K562 (cell line): ENCODE data around the gene LAMC1. TPM values are rescaled to one million over a fixed set of nuclear protein-coding genes. Genes with fewer than 3 reads are reported as not detected.

Experiments used
- ATAC-seq: fragments of 200-7000 bp; cut with Tn5 transposase; 3 replicates; pipeline ENCODE4 v1.9.1; 2020; ENCODE audit warnings: moderate library complexity
- BruUV-seq: library from RNA; stranded (reverse); fragments of 400-500 nt; replicated peaks from 2 replicates; lab custom pipeline; 2021; lab: Mats Ljungman, UMichigan
- CTCF ChIA-PET: fragments of 300-600 bp; formaldehyde crosslinking; extraction: SDS; loops from one replicate; lab custom pipeline; 2021; ENCODE audit warnings: low intra/inter-chr PET ratio; lab: Yijun Ruan, JAX
- POLR2A ChIA-PET: fragments of 300-600, 350-650 bp; sonication (Branson Sonifier 250); formaldehyde crosslinking; extraction: SDS; loops from one replicate; lab custom pipeline; 2021; ENCODE audit warnings: antibody characterized with exemption, inconsistent platforms; lab: Yijun Ruan, JAX
- DNase-seq, 4 experiments: peaks; one replicate each; pipeline versions ENCODE4 v3.0.0 to v3.0.0-alpha.2; 2011 to 2018; ENCODE audit warnings: low spot score in 3 of 4, mixed read lengths in 3 of 4; ENCODE audit errors: extremely low read depth in 1 of 4
- FAIRE-seq: peaks from 2 replicates; lab custom pipeline; 2011; peaks lifted over from hg19 to GRCh38; lab: Jason Lieb, UNC
- H2AFZ ChIP-seq: 2 replicates; pipeline ENCODE4 v1.6.0; 2011; ENCODE audit warnings: low read depth, low read length, control low read depth, inconsistent platforms
- H3K27ac ChIP-seq: fragments of 200-600 bp; 3 replicates; pipeline ENCODE4 v1.8.0; 2011; ENCODE audit warnings: low read depth, mild to moderate bottlenecking, control low read depth, inconsistent platforms, low read length, moderate library complexity, mixed read lengths; ENCODE audit errors: extremely low read depth
- H3K27me3 ChIP-seq, 2 experiments: fragments of 300-600 bp in 1 of 2; 2 replicates in 1 of 2; 3 replicates in 1 of 2; pipeline versions ENCODE4 v1.6.0 to v1.8.0; 2011; ENCODE audit warnings: inconsistent platforms in 2 of 2, low read length in 2 of 2, mild to moderate bottlenecking in 1 of 2, mixed read lengths in 1 of 2, moderate library complexity in 1 of 2; ENCODE audit not compliant: control insufficient read depth in 2 of 2, insufficient read depth in 2 of 2
- H3K36me3 ChIP-seq: fragments of 300-600 bp; 3 replicates; pipeline ENCODE4 v1.8.0; 2011; ENCODE audit warnings: mild to moderate bottlenecking, low read length, inconsistent platforms; ENCODE audit not compliant: control insufficient read depth, insufficient read depth
- H3K4me1 ChIP-seq, 2 experiments: fragments of 200-600 bp in 1 of 2; replicated peaks in 1 of 2; 2 replicates in 1 of 2; 3 replicates in 1 of 2; pipeline versions ENCODE4 v1.5.1 to v1.8.0; 2011; ENCODE audit warnings: inconsistent platforms in 2 of 2, low read length in 2 of 2, mild to moderate bottlenecking in 1 of 2, mixed read lengths in 1 of 2, moderate library complexity in 1 of 2; ENCODE audit not compliant: control insufficient read depth in 2 of 2, insufficient read depth in 2 of 2
- H3K4me2 ChIP-seq: 2 replicates; pipeline ENCODE4 v1.6.1; 2011; ENCODE audit warnings: low read length, control low read depth, inconsistent platforms, mixed read lengths; ENCODE audit not compliant: insufficient read depth
- H3K4me3 ChIP-seq: fragments of 200-600 bp; sonication (generic), shearing (Covaris generic); 2 replicates; pipeline ENCODE4 v1.5.1; 2016; ENCODE audit warnings: control low read depth, inconsistent platforms
- H3K79me2 ChIP-seq: fragments of 200-600 bp; 3 replicates; pipeline ENCODE4 v1.8.0; 2011; ENCODE audit warnings: low read length, inconsistent platforms; ENCODE audit not compliant: control insufficient read depth, insufficient read depth
- H3K9ac ChIP-seq, 2 experiments: 2 replicates each; pipeline versions ENCODE4 v1.6.0 to v1.6.1; 2011; ENCODE audit warnings: low read depth in 2 of 2, low read length in 2 of 2, control low read depth in 1 of 2, inconsistent platforms in 1 of 2, mild to moderate bottlenecking in 1 of 2, mixed read lengths in 1 of 2; ENCODE audit not compliant: insufficient read depth in 1 of 2
- H3K9me1 ChIP-seq: one replicate; pipeline ENCODE4 v1.6.0; 2011; ENCODE audit warnings: inconsistent platforms, mild to moderate bottlenecking, low read length, moderate library complexity; ENCODE audit not compliant: control insufficient read depth, insufficient read depth
- H3K9me3 ChIP-seq: replicated peaks from 2 replicates; pipeline ENCODE4 v1.5.1; 2011; ENCODE audit warnings: low read depth, low read length, inconsistent platforms; ENCODE audit not compliant: control insufficient read depth, insufficient read depth
- H4K20me1 ChIP-seq: replicated peaks from 2 replicates; pipeline ENCODE4 v1.6.1; 2011; ENCODE audit warnings: low read length, inconsistent platforms, mixed read lengths; ENCODE audit not compliant: control insufficient read depth, insufficient read depth
- CCNT2 ChIP-seq: IDR thresholded peaks from 2 replicates; pipeline ENCODE4 v1.6.1; 2011; ENCODE audit warnings: borderline replicate concordance, low read depth, mild to moderate bottlenecking, moderate library complexity, mixed read lengths, low read length; ENCODE audit not compliant: insufficient read length; ENCODE audit errors: extremely low read depth
- E2F6 ChIP-seq, 2 experiments: IDR thresholded peaks; 2 replicates each; pipeline ENCODE4 v1.6.1; 2011; ENCODE audit warnings: borderline replicate concordance in 1 of 2, control low read depth in 1 of 2, low read depth in 1 of 2, low read length in 1 of 2, mild to moderate bottlenecking in 1 of 2, mixed read lengths in 1 of 2, moderate library complexity in 1 of 2; ENCODE audit not compliant: insufficient read depth in 1 of 2, insufficient read length in 1 of 2, poor library complexity in 1 of 2, severe bottlenecking in 1 of 2; ENCODE audit errors: extremely low read depth in 1 of 2
- KDM4B ChIP-seq, 2 experiments: fragments of 450-650 bp in 1 of 2; sonication (generic) in 1 of 2; IDR thresholded peaks; 2 replicates each; pipeline ENCODE4 v1.6.1; 2016 to 2017; ENCODE audit warnings: borderline replicate concordance in 2 of 2, antibody characterized with exemption in 1 of 2, low read depth in 1 of 2, mild to moderate bottlenecking in 1 of 2
- KLF1 ChIP-seq: fragments of 450-650 bp; IDR thresholded peaks from 2 replicates; pipeline ENCODE4 v1.6.1; 2016; ENCODE audit warnings: missing genetic modification characterization, missing compliant biosample characterization
- NFE2 ChIP-seq: IDR thresholded peaks from 2 replicates; pipeline ENCODE4 v1.6.1; 2014; ENCODE audit warnings: antibody characterized with exemption, low read depth
- RUNX1 ChIP-seq: sonication (generic); IDR thresholded peaks from 2 replicates; pipeline ENCODE4 v1.6.1; 2016; ENCODE audit warnings: antibody characterized with exemption, low read depth
- TFAP4 ChIP-seq: sonication (generic); formaldehyde crosslinking; IDR thresholded peaks from 2 replicates; pipeline ENCODE4 v1.8.0; 2022; ENCODE audit warnings: missing genetic modification reagents, mild to moderate bottlenecking, moderate library complexity, borderline replicate concordance
- ZNF282 ChIP-seq: sonication (generic); formaldehyde crosslinking; IDR thresholded peaks from 2 replicates; pipeline ENCODE4 v1.8.1; 2023; ENCODE audit warnings: missing genetic modification reagents
- ZNF592 ChIP-seq: fragments of 450-650 bp; IDR thresholded peaks from 2 replicates; pipeline ENCODE4 v1.6.1; 2017; ENCODE audit warnings: antibody characterized with exemption, mild to moderate bottlenecking
- ZNF696 ChIP-seq: fragments of 250-450 bp; sonication (Bioruptor Pico); conservative IDR thresholded peaks from 2 replicates; pipeline ENCODE4 v1.4.0; 2020; ENCODE audit warnings: mild to moderate bottlenecking, moderate library complexity
- WGBS: fragments of 100-300 bp; shearing (Covaris generic); methylation state at CpG from one replicate; pipeline ENCODE4 v1.1.6; 2016; ENCODE audit warnings: low coverage, mixed read lengths; ENCODE audit not compliant: insufficient coverage; ENCODE audit errors: missing lambda C conversion rate; 5-methylcytosine and 5-hydroxymethylcytosine counted together
- in situ Hi-C: fragments of 300-500 bp; cut with MboI; formaldehyde crosslinking; loops from 4 replicates; pipeline ENCODE4 v1.15.0; 2018; ENCODE audit warnings: inconsistent platforms, mixed read lengths
- intact Hi-C: fragments of 100-400 bp; cut with micrococcal nuclease; formaldehyde crosslinking; loops from 2 replicates; pipeline ENCODE4 v1.14.2; 2022
- polyA plus RNA-seq, 8 experiments: library from polyadenylated mRNA; depleted of rRNA in 4 of 8; stranded (reverse) in 5 of 8; unstranded in 3 of 8; fragments of >200 nt; fragmentation: Nextera tagmentation in 2 of 8; fragmentation: Illumina TruSeq in 1 of 8; extraction: Ambion mirVana in 2 of 8; extraction: Trizol in 1 of 8; gene quantifications; 2 replicates each; pipeline versions ENCODE4 v1.2.1 to v1.2.3, GENCODE V29; 2011 to 2014; ENCODE audit warnings: inconsistent platforms in 1 of 8, missing spikeins in 1 of 8
- total RNA-seq, 7 experiments: library from RNA; depleted of rRNA in 6 of 7; stranded (reverse); fragments of >200 nt in 6 of 7; fragmentation: Illumina TruSeq in 2 of 7; extraction: Trizol in 2 of 7; gene quantifications; 2 replicates each; pipeline versions ENCODE4 v1.2.1 to v1.2.3, GENCODE V29; 2011 to 2021; ENCODE audit warnings: low replicate concordance in 1 of 7

LAMC1 gene
- total and polyA plus RNA-seq, 9 of the 15 experiments (the other 6 are each of a cell fraction or from before 2014, with no cell fraction given): 0.07 to 0.71 (median 0.13) TPM; not detected in 2

- TF ChIP-seq E2F6 (IDR thresholded peaks at IDR 0.05; ENCODE audit: borderline replicate concordance in 1 of 2, extremely low read depth in 1 of 2, insufficient read depth in 1 of 2, insufficient read length in 1 of 2, low read depth in 1 of 2, low read length in 1 of 2, poor library complexity in 1 of 2, severe bottlenecking in 1 of 2) (no peak), NFE2 (no peak), ZNF696 (CRISPR knock-in tag) (no peak)
These were observed 21.0 kb upstream of the LAMC1 start (continued) for GRCh38 chr1:183002267-183002666.

GRCh38 chr1:183002797-183003196 lies 20.4 kb upstream of the LAMC1 start:
- no peak overlapping the region for H3K4me2 ChIP-seq
- peaks cover 3% of the 10 kb centered on the region; the same call in 1 of the 2 replicates for H4K20me1 ChIP-seq
- ChIA-PET POLR2A (interaction anchor here (0.6 to 1.1 kb wide), 4 partner anchors 10 to 49 kb away, joined by 3 read pairs; no protein-coding TSS in a partner anchor), CTCF (no interaction called here)
- ATAC-seq: no peak
- no peak for DNase-seq
- in situ Hi-C loops (no loop called here), intact Hi-C loops (no loop called here)
- no peaks in the 10 kb centered on the region for H3K27me3 ChIP-seq
- BruUV-seq: no TSS peak
- no peak overlapping the region for H3K9ac ChIP-seq
- no peaks in the 10 kb centered on the region for H3K36me3 ChIP-seq
- TF ChIP-seq TFAP4 (CRISPR knock-in tag) (no peak), KLF1 (tag) (no peak), ZNF282 (CRISPR knock-in tag) (no peak), CCNT2 (no peak), KDM4B (IDR thresholded peaks at IDR 0.05; ENCODE audit: borderline replicate concordance in 2 of 2, low read depth in 1 of 2) (no peak), ZNF592 (no peak), RUNX1 (no peak)
- H3K79me2 ChIP-seq: no peaks in the 10 kb centered on the region
- no peak overlapping the region for H3K27ac ChIP-seq
- no peak overlapping the region for H2AFZ ChIP-seq
- 0% methylated on average over 3 of the region's 3 CpGs for WGBS
- no peak for FAIRE-seq
- H3K9me3 ChIP-seq: no peaks in the 10 kb centered on the region
- no peaks in the 10 kb centered on the region for H3K9me1 ChIP-seq
- H3K4me3 ChIP-seq: no peak overlapping the region
- H3K4me1 ChIP-seq: no peaks in the 10 kb centered on the region
